Ureter (tissue), 1 donor: ENCODE measurements around the gene TPCN2. TPM values are rescaled to one million over a fixed set of nuclear protein-coding genes. Genes with fewer than 3 reads are reported as not detected.
"Not testable (repeated sequence)": the region's sequence is repeated elsewhere in the genome, so short reads cannot be mapped to it uniquely, and the experiment has no call there.

Source experiments
- DNase-seq: peaks from one replicate; pipeline ENCODE4 v3.0.0-alpha.2; 2020; ENCODE audit warnings: low spot score
- total RNA-seq: library from RNA; stranded (reverse); gene quantifications from one replicate; pipeline ENCODE4 v1.2.4, GENCODE V29; 2023
- donor health status: DM: yes; HTN: yes; CAD: no.

TPCN2 gene
- total RNA-seq, 1 donor from 2014 or later: 27.9 TPM

DNA sequence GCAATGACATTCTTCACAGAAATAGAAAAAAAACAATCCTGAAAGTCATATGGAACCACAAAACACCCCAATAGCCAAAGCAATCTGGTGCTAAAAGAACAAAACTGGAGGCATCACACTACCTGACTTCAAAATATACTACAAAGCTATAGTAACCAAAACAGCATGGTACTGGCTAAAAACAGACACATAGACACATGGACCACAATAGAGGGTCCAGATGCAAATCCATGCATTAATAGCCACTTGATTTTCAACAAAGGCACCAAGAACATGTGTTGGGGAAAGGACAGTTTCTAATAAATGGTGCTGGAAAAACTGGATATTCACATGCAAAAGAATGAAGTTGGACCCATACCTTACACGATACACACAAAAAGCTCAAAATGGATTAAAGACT lies 79.2 kb downstream of the TPCN2 start:
- DNase-seq: no peak

DNA sequence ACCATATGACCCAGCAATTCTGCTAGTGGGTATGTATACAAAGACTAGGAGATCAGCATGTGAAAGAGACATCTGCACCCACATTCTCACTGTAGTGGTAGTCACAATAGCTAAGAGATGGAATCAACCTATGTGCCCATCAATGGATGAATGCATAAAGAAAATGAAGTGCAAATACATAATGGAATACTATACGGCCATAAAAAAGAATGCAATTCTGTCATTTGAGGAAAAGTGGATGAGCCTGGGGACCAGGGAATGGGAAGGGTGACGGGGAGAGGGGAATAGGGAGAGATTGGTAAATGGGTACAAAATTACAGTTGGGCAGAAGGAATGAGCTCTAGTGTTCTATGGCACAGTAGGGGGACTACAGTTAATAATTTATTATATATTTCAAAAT lies 80.3 kb downstream of the TPCN2 start:
- no peak for DNase-seq

DNA sequence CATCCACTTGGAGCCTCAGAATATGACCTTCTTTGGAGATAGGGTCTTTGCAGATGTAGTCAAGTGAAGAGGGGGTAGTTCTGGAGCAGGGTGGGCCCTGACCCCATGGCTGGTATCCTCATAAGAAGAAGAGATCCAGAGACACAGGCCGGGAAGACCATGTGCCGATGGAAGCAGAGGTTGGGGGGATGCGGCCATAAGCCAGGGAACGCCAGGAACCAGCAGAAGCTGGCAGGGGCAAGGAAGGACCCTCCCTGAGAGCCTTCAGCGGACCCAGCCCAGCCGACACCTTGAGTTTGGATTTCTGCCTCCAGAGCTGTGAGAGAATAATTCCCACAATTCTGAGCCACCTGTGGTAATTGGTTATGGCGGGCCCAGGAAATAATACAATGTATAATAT lies 80.9 kb downstream of the TPCN2 start:
- DNase-seq: no peak

GRCh38 chr11:69130654-69131053 lies 81.9 kb downstream of the TPCN2 start:
- no peak for DNase-seq

GRCh38 chr11:69131121-69131566 lies 82.4 kb downstream of the TPCN2 start:
- DNase-seq: no peak

- peak; percentile 82 for DNase-seq
Measured at GRCh38 chr11:69131644-69132300, 83.0 kb downstream of the TPCN2 start.

GRCh38 chr11:69132301-69132670 lies 83.6 kb downstream of the TPCN2 start:
- no peak for DNase-seq

DNA sequence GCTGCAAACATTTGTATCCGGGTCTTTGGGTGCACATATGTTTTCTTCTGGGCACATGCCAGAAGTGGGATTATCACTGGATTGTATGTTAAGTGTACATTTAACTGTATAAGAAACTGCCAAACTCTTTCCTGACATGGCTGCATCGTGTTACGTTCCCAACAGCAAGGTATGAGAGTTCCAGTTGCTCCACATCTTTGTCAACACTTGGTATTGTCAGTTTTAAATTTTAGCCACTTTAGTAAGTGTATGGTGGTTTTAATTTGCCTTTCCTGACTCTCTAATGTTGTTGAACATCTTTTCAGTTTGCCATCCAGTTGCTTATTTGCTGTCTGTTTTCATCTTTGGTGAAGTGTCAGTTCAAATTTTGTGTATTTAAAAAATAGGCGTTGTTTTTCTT lies 84.5 kb downstream of the TPCN2 start:
- no peak for DNase-seq

DNA sequence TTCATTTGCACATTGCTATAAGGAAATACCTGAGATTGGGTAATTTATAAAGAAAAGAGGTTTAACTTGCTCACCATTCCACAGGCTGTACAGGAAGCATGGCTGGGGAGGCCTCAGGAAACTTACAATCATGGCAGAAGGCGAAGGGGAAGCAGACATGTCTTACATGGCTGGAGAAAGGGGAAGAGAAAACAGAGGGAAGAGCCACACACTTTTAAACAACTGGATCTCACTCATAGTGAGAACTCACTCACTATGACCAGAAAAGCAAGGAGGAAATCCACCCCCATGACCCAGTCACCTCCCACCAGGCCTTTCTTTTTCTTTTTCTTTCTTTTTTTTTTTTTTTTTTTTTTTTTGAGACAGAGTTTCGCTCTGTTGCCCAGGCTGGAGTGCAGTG lies 85.5 kb downstream of the TPCN2 start:
- DNase-seq: not testable (repeated sequence)

GRCh38 chr11:69134957-69135356 lies 86.2 kb downstream of the TPCN2 start:
- no peak for DNase-seq

DNA sequence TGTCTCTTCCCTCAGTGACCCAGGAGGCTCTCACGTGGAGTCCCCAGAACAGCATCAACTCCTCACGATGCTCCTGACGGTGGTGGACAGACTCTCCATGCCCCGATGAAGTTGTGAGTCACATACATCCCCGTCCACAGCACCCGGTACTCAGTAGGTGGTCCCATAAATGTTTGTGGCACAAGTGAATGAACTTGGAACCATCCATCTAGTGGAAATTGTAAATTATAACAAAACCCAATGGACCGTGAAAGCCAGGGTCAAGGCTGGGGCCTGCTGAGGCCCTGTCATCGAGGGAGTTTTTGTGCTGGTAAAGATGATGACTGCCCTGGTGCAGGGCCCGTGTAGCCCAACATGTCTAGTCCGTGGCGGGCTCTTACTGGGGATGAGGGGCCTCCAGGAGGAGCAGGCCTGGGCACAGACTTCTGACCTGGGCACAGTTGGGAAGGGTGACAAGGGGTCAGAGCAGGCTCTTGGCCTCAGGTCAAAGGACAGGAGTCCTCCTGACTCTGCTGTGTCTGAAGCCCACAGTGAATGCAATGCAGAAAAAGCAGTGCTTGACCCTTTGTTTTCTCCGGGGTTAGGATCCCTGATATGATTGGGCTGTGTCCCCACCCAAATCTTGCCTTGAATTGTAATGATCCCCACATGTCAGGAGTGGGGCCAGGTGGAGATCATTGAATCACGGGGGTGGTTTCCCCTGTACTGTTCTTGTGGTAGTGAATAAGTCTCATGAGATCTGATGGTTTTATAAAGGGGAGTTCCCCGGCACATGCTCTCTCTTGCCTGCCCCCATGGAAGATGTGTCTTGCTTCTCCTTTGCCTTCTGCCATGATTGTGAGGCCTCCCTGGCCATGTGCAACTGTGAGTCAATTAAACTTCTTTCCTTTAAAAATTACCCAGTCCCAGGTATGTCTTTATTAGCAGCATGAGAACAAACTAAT lies 87.0 kb downstream of the TPCN2 start:
- no peak for DNase-seq

GRCh38 chr11:69136471-69136870 lies 87.7 kb downstream of the TPCN2 start:
- DNase-seq: no peak

- no peak for DNase-seq
Measured at GRCh38 chr11:69137151-69137844, 88.6 kb downstream of the TPCN2 start.

DNA sequence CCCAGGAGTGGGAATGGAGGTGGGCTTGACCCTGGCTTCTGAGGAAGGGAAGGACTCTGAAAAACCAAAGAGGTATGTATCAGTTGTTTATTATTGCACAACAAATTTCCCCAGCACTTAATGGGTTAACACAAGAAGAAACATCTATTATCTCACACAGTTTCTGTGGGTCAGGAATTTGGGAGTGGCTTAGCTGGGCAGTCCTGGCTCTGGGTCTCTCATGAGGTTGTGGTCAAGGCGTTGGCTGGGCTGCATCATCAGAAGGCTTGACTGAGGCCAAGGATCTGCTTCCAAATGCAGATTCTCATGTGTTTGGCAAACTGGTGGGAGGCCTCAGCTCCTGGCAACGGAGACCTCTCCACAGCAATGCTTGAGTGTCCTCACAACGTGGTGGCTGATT lies 89.5 kb downstream of the TPCN2 start:
- DNase-seq: no peak

GRCh38 chr11:69140161-69140560 lies 91.4 kb downstream of the TPCN2 start:
- not testable (repeated sequence) for DNase-seq

- no peak for DNase-seq
Measured at GRCh38 chr11:69140635-69141034, 91.9 kb downstream of the TPCN2 start.

GRCh38 chr11:69141742-69142141 lies 93.0 kb downstream of the TPCN2 start:
- no peak for DNase-seq

DNA sequence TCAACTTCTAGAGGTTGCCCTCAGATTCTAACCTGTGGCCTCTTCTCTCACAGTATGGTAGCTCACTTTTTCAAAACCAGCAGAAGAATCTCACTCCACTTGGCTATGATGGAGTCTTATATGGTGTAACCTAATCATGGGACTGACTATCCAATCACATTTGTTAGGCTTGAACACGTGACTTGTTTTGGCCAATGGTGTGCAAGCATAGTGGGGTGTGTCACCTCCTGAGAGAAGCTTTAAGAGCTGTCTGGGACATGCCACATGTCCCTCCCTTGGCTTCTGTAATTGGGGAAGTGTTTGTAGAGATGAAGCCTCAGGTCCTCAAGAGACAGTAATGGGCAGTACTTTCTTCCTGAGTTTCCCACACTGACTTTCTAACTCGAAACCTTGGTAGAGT lies 94.2 kb downstream of the TPCN2 start:
- DNase-seq: no peak

GRCh38 chr11:69144316-69145049 lies 95.8 kb downstream of the TPCN2 start:
- DNase-seq: no peak

DNA sequence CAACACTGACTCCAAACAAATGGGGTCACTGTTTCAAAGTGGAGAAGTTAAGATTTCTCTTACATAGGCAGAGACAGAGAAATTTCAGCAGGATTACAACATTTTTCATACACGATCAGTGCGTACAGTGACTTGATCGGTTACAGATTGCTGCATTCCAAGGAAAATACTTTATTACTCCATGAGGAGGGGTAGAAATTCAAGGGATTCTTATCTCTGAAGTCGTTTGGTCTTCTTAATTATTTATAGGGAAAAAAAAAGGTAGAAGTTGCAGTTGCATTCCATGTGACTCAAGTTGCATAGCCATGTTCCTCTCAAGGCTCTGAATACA lies 96.3 kb downstream of the TPCN2 start:
- no peak for DNase-seq

DNA sequence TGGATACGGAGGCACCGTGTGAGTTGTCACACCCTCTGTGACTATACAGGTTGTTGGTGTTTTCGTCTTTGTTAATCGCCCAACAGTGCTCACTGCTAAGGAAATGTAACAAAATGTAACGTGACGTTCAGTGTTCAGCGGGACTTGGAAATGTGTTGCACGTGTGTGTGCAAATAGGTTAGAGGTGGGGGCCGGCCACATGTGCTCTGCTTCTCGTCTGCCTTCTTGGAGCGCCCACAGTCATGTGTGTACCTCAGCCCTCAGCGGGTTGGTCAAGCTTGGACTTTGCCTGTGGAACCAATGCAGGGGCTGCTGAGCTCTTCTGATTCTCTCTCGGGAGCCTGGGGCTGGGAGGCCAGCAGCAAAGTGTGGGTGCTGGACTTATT lies 99.6 kb downstream of the TPCN2 start:
- DNase-seq: no peak

- no peak for DNase-seq
Measured at GRCh38 chr11:69148806-69149205, 100.1 kb downstream of the TPCN2 start.
